Neural cell (in vitro differentiated cells): Measurements from ENCODE around the gene CSMD2. TPM values are rescaled to one million over a fixed set of nuclear protein-coding genes. Genes with fewer than 3 reads are reported as not detected.

Experiments
- H2AFZ ChIP-seq: fragments of 200-600, 300-800 bp; sonication (generic), shearing (Covaris generic); 2 replicates; pipeline ENCODE4 v1.6.0; 2014; ENCODE audit warnings: low read depth, mild to moderate bottlenecking, antibody characterized with exemption, low read length, moderate library complexity
- H3F3A ChIP-seq: fragments of 200-600 bp; shearing (Covaris generic); 2 replicates; pipeline ENCODE4 v1.6.1; 2016; ENCODE audit warnings: mild to moderate bottlenecking, moderate library complexity, mixed read lengths, antibody characterized with exemption, low read length; ENCODE audit not compliant: insufficient read depth, poor library complexity, severe bottlenecking
- H3K27ac ChIP-seq: fragments of 200-600, 300-800 bp; sonication (generic), shearing (Covaris generic); 2 replicates; pipeline ENCODE4 v1.5.1; 2014; ENCODE audit warnings: mild to moderate bottlenecking, low read length, moderate library complexity
- H3K27me3 ChIP-seq: fragments of 300-800, 200-600 bp; sonication (generic), shearing (Covaris generic); 2 replicates; pipeline ENCODE4 v1.6.0; 2014; ENCODE audit warnings: mild to moderate bottlenecking, low read depth, low read length, moderate library complexity; ENCODE audit not compliant: insufficient read depth
- H3K36me3 ChIP-seq: fragments of 300-800, 200-600 bp; sonication (generic), shearing (Covaris generic); 2 replicates; pipeline ENCODE4 v1.5.1; 2014; ENCODE audit warnings: mild to moderate bottlenecking, antibody characterized with exemption, low read length, moderate library complexity; ENCODE audit not compliant: insufficient read depth
- H3K4me2 ChIP-seq: fragments of 300-800, 200-600 bp; sonication (generic), shearing (Covaris generic); 2 replicates; pipeline ENCODE4 v1.6.0; 2014; ENCODE audit warnings: mild to moderate bottlenecking, low read length
- H3K4me3 ChIP-seq: fragments of 300-800, 200-600 bp; sonication (generic), shearing (Covaris generic); 2 replicates; pipeline ENCODE4 v1.5.1; 2014; ENCODE audit warnings: mild to moderate bottlenecking, low read length, moderate library complexity
- H3K79me2 ChIP-seq: fragments of 200-600 bp; shearing (Covaris generic); replicated peaks from 2 replicates; pipeline ENCODE4 v1.6.0; 2014; ENCODE audit warnings: mild to moderate bottlenecking, low read length, moderate library complexity; ENCODE audit not compliant: insufficient read depth
- H3K9ac ChIP-seq: fragments of 300-800, 200-600 bp; sonication (generic), shearing (Covaris generic); 2 replicates; pipeline ENCODE4 v1.6.1; 2016; ENCODE audit warnings: mild to moderate bottlenecking, low read length, mixed read lengths
- H3K9me2 ChIP-seq: fragments of 200-600 bp; shearing (Covaris generic); 2 replicates; pipeline ENCODE4 v1.6.1; 2016; ENCODE audit warnings: mild to moderate bottlenecking, low read length, mixed read lengths; ENCODE audit not compliant: insufficient read depth
- H3K9me3 ChIP-seq: fragments of 200-600, 300-800 bp; sonication (generic), shearing (Covaris generic); 2 replicates; pipeline ENCODE4 v1.6.1; 2016; ENCODE audit warnings: mild to moderate bottlenecking, mixed run types, low read length, moderate library complexity, mixed read lengths
- H4K20me1 ChIP-seq: fragments of 200-600 bp; shearing (Covaris generic); 2 replicates; pipeline ENCODE4 v1.6.1; 2016; ENCODE audit warnings: mild to moderate bottlenecking, mixed run types; ENCODE audit not compliant: insufficient read depth
- CTCF ChIP-seq: fragments of 450-650 bp; IDR thresholded peaks from 2 replicates; pipeline ENCODE4 v1.5.1; 2014; ENCODE audit warnings: antibody characterized with exemption, mild to moderate bottlenecking, moderate library complexity; ENCODE audit not compliant: poor library complexity, severe bottlenecking
- EP300 ChIP-seq: fragments of 450-650 bp; conservative IDR thresholded peaks from 2 replicates; pipeline ENCODE4 v1.6.1; 2014; ENCODE audit warnings: antibody characterized with exemption, mild to moderate bottlenecking, moderate library complexity; ENCODE audit not compliant: poor library complexity, severe bottlenecking
- EZH2 ChIP-seq: fragments of 200-600, 300-800 bp; shearing (Covaris generic), sonication (generic); IDR thresholded peaks from 2 replicates; pipeline ENCODE4 v1.6.1; 2014; ENCODE audit warnings: antibody characterized with exemption, low read length, borderline replicate concordance, mild to moderate bottlenecking; ENCODE audit not compliant: insufficient read depth, poor library complexity, severe bottlenecking
- MXI1 ChIP-seq: fragments of 450-650 bp; conservative IDR thresholded peaks from 2 replicates; pipeline ENCODE4 v1.6.1; 2014; ENCODE audit warnings: antibody characterized with exemption, mild to moderate bottlenecking; ENCODE audit not compliant: poor library complexity, severe bottlenecking
- POLR2AphosphoS5 ChIP-seq: IDR thresholded peaks from 2 replicates; pipeline ENCODE4 v1.6.1; 2012
- RAD21 ChIP-seq: fragments of 450-650 bp; conservative IDR thresholded peaks from 2 replicates; pipeline ENCODE4 v1.6.1; 2014; ENCODE audit warnings: antibody characterized with exemption, mild to moderate bottlenecking, moderate library complexity
- REST ChIP-seq: IDR thresholded peaks from 2 replicates; pipeline ENCODE4 v1.6.1; 2012; ENCODE audit warnings: borderline replicate concordance
- SMC3 ChIP-seq: fragments of 450-650 bp; conservative IDR thresholded peaks from 2 replicates; pipeline ENCODE4 v1.6.1; 2014; ENCODE audit warnings: antibody characterized with exemption, mild to moderate bottlenecking, moderate library complexity; ENCODE audit not compliant: poor library complexity
- TAF1 ChIP-seq: IDR thresholded peaks from 2 replicates; pipeline ENCODE4 v1.6.1; 2012; ENCODE audit warnings: low read depth
- polyA plus RNA-seq: library from polyadenylated mRNA; depleted of rRNA; stranded (reverse); fragments of >200 nt; gene quantifications from 2 replicates; pipeline ENCODE4 v1.2.3, GENCODE V29; 2014

CSMD2 gene
- polyA plus RNA-seq, 1 donor from 2014 or later = 9.6 TPM

- no peaks in the 10 kb centered on the region for H3K79me2 ChIP-seq
- no peak overlapping the region for H3K27ac ChIP-seq
- no peaks in the 10 kb centered on the region for H4K20me1 ChIP-seq
- no peak overlapping the region for H3K4me2 ChIP-seq
- H3F3A ChIP-seq = no peaks in the 10 kb centered on the region
- TF ChIP-seq MXI1 (no peak), RAD21 (no peak)
- no peak overlapping the region for H3K4me3 ChIP-seq
- no peaks in the 10 kb centered on the region for H3K9me3 ChIP-seq
- no peaks in the 10 kb centered on the region for H3K9me2 ChIP-seq
- no peaks in the 10 kb centered on the region for H3K36me3 ChIP-seq
- no peak overlapping the region for H2AFZ ChIP-seq
- no peak overlapping the region for H3K9ac ChIP-seq
- peaks cover 35% of the 10 kb centered on the region for H3K27me3 ChIP-seq
Observed at GRCh38 chr1:34175744-34176143, 10.7 kb upstream of the CSMD2 start.

- no peak overlapping the region for H2AFZ ChIP-seq
- TF ChIP-seq TAF1 (no peak), POLR2AphosphoS5 (no peak), CTCF (no peak), MXI1 (no peak), REST (no peak), EZH2 (no peak), RAD21 (no peak), EP300 (no peak), SMC3 (no peak)
- H3K9me3 ChIP-seq = no peaks in the 10 kb centered on the region
- no peak overlapping the region for H3K4me2 ChIP-seq
- H4K20me1 ChIP-seq = no peaks in the 10 kb centered on the region
- no peak overlapping the region for H3K4me3 ChIP-seq
- peaks cover 44% of the 10 kb centered on the region for H3K27me3 ChIP-seq
- no peaks in the 10 kb centered on the region for H3K79me2 ChIP-seq
- no peaks in the 10 kb centered on the region for H3F3A ChIP-seq
- no peaks in the 10 kb centered on the region for H3K9me2 ChIP-seq
- H3K36me3 ChIP-seq = no peaks in the 10 kb centered on the region
- no peak overlapping the region for H3K9ac ChIP-seq
- no peak overlapping the region for H3K27ac ChIP-seq
Observed at GRCh38 chr1:34167389-34167788, 2.4 kb upstream of the CSMD2 start.
